GM23248 (cell line): ENCODE data around the gene PFDN1. TPM values are rescaled to one million over a fixed set of nuclear protein-coding genes. Genes with fewer than 3 reads are reported as not detected.

ENCODE experiments used
- DNase-seq: peaks from one replicate; pipeline ENCODE4 v3.0.0-alpha.2; 2015
- H2AFZ ChIP-seq: fragments of 200-600 bp; sonication (generic); 2 replicates; pipeline ENCODE4 v1.6.1; 2016; ENCODE audit warnings: antibody characterized with exemption
- H3F3A ChIP-seq: fragments of 200-600 bp; sonication (generic); 2 replicates; pipeline ENCODE4 v1.6.1; 2016; ENCODE audit warnings: mild to moderate bottlenecking, antibody characterized with exemption, mixed run types; ENCODE audit not compliant: insufficient read depth
- H3K27ac ChIP-seq: fragments of 200-600 bp; sonication (generic); 2 replicates; pipeline ENCODE4 v1.5.1; 2016; ENCODE audit warnings: mild to moderate bottlenecking
- H3K27me3 ChIP-seq: fragments of 200-600 bp; sonication (generic); replicated peaks from 2 replicates; pipeline ENCODE4 v1.6.1; 2016; ENCODE audit warnings: mild to moderate bottlenecking; ENCODE audit not compliant: insufficient read depth
- H3K36me3 ChIP-seq: fragments of 200-600 bp; sonication (generic); 2 replicates; pipeline ENCODE4 v1.6.1; 2016; ENCODE audit warnings: low read depth, mild to moderate bottlenecking
- H3K4me1 ChIP-seq: fragments of 200-600 bp; sonication (generic); 2 replicates; pipeline ENCODE4 v1.6.1; 2016; ENCODE audit warnings: mild to moderate bottlenecking; ENCODE audit not compliant: insufficient read depth
- H3K4me2 ChIP-seq: fragments of 200-600 bp; sonication (generic); one replicate; pipeline ENCODE4 v1.6.1; 2016; ENCODE audit warnings: mild to moderate bottlenecking; ENCODE audit not compliant: unreplicated experiment
- H3K4me3 ChIP-seq: fragments of 200-600 bp; sonication (generic); 2 replicates; pipeline ENCODE4 v1.5.1; 2016; ENCODE audit warnings: mild to moderate bottlenecking
- H3K79me2 ChIP-seq: fragments of 200-600 bp; sonication (generic); 2 replicates; pipeline ENCODE4 v1.6.1; 2016; ENCODE audit warnings: mild to moderate bottlenecking; ENCODE audit not compliant: insufficient read depth
- H3K9ac ChIP-seq: fragments of 200-600 bp; sonication (generic); 2 replicates; pipeline ENCODE4 v1.6.1; 2016; ENCODE audit warnings: mild to moderate bottlenecking
- H3K9me2 ChIP-seq: fragments of 200-600 bp; sonication (generic); 2 replicates; pipeline ENCODE4 v1.6.1; 2016; ENCODE audit warnings: mixed run types, mild to moderate bottlenecking, moderate library complexity; ENCODE audit not compliant: insufficient read depth
- H3K9me3 ChIP-seq: fragments of 200-600 bp; sonication (generic); one replicate; pipeline ENCODE4 v1.6.1; 2017; ENCODE audit warnings: low read depth
- H4K20me1 ChIP-seq: fragments of 200-600 bp; sonication (generic); 2 replicates; pipeline ENCODE4 v1.6.0; 2016; ENCODE audit not compliant: insufficient read depth
- EZH2 ChIP-seq: fragments of 200-600 bp; sonication (generic); IDR thresholded peaks from 2 replicates; pipeline ENCODE4 v1.6.1; 2018; ENCODE audit warnings: antibody characterized with exemption, mild to moderate bottlenecking; ENCODE audit not compliant: insufficient read depth, poor library complexity, severe bottlenecking
- EZH2phosphoT487 ChIP-seq: fragments of 200-600 bp; sonication (generic); IDR thresholded peaks from 2 replicates; pipeline ENCODE4 v1.6.1; 2018; ENCODE audit warnings: antibody characterized with exemption, moderate library complexity, mild to moderate bottlenecking, low read depth; ENCODE audit not compliant: insufficient read depth
- WGBS, 2 experiments: methylation state at CpG; one replicate each; pipeline ENCODE4 v1.1.6; 2015 to 2017; ENCODE audit warnings: low lambda C conversion rate in 2 of 2, low coverage in 1 of 2; ENCODE audit errors: missing lambda C conversion rate in 2 of 2; 5-methylcytosine and 5-hydroxymethylcytosine counted together
- in situ Hi-C: fragments of 300-500 bp; cut with MboI; formaldehyde crosslinking; loops from 2 replicates; pipeline ENCODE4 v1.15.0; 2020
- polyA plus RNA-seq: library from polyadenylated mRNA; unstranded; fragments of >200 nt; fragmentation: Nextera tagmentation; extraction: Ambion mirVana; gene quantifications from 2 replicates; pipeline ENCODE4 v1.2.1, GENCODE V29; 2016
- total RNA-seq: library from RNA; depleted of rRNA; stranded (reverse); fragments of >200 nt; shearing (Covaris generic); gene quantifications from 2 replicates; pipeline ENCODE4 v1.2.3, GENCODE V29; 2014

PFDN1 gene
- total and polyA plus RNA-seq, 2 experiments from 2014 or later = 95.8 to 99.9 TPM

GRCh38 chr5:140236891-140237598 lies 65.9 kb downstream of the PFDN1 start:
- H3K4me3 ChIP-seq = no peak overlapping the region
- TF ChIP-seq EZH2phosphoT487 = no peak
- TF ChIP-seq EZH2 = no peak
- H3K27me3 ChIP-seq = no peaks in the 10 kb centered on the region
- no peak overlapping the region for H3K27ac ChIP-seq
- 65 to 70% methylated on average over 6 of the region's 6 CpGs for WGBS, 2 experiments
- no peaks in the 10 kb centered on the region for H3K9me2 ChIP-seq
- no peaks in the 10 kb centered on the region for H3K9me3 ChIP-seq
- H2AFZ ChIP-seq = no peak overlapping the region
- H3K4me1 ChIP-seq = peaks cover 11% of the 10 kb centered on the region
- no peaks in the 10 kb centered on the region; the same call in 1 of the 2 replicates for H3F3A ChIP-seq
- no peak for DNase-seq
- H3K36me3 ChIP-seq = no peaks in the 10 kb centered on the region
- no peaks in the 10 kb centered on the region for H3K79me2 ChIP-seq
- H3K9ac ChIP-seq = no peak overlapping the region
- in situ Hi-C loops = no loop called here
- H3K4me2 ChIP-seq = no peak overlapping the region
- no peaks in the 10 kb centered on the region for H4K20me1 ChIP-seq

GRCh38 chr5:140235791-140236551 lies 66.9 kb downstream of the PFDN1 start:
- H4K20me1 ChIP-seq = no peaks in the 10 kb centered on the region
- H3F3A ChIP-seq = no peaks in the 10 kb centered on the region
- no peaks in the 10 kb centered on the region for H3K27me3 ChIP-seq
- H2AFZ ChIP-seq = no peak overlapping the region
- no peak overlapping the region for H3K4me2 ChIP-seq
- H3K4me1 ChIP-seq = peaks cover 2% of the 10 kb centered on the region
- no peak for DNase-seq
- no peak overlapping the region for H3K4me3 ChIP-seq
- no peaks in the 10 kb centered on the region for H3K9me2 ChIP-seq
- H3K9me3 ChIP-seq = no peaks in the 10 kb centered on the region
- TF ChIP-seq EZH2phosphoT487 = no peak
- no peak for TF ChIP-seq EZH2
- no peak overlapping the region for H3K27ac ChIP-seq
- in situ Hi-C loops = no loop called here
- no peak overlapping the region for H3K9ac ChIP-seq
- WGBS, 2 experiments = 82 to 83% methylated on average over 11 of the region's 11 CpGs
- H3K79me2 ChIP-seq = no peaks in the 10 kb centered on the region
- no peaks in the 10 kb centered on the region for H3K36me3 ChIP-seq

- no peaks in the 10 kb centered on the region for H3K27me3 ChIP-seq
- TF ChIP-seq EZH2 (no peak), EZH2phosphoT487 (no peak)
- no peaks in the 10 kb centered on the region for H3K79me2 ChIP-seq
- no peak overlapping the region for H2AFZ ChIP-seq
- H3K27ac ChIP-seq = no peak overlapping the region
- no peaks in the 10 kb centered on the region for H4K20me1 ChIP-seq
- no peaks in the 10 kb centered on the region for H3F3A ChIP-seq
- no peaks in the 10 kb centered on the region for H3K9me3 ChIP-seq
- H3K36me3 ChIP-seq = no peaks in the 10 kb centered on the region
- no peaks in the 10 kb centered on the region for H3K9me2 ChIP-seq
- H3K4me1 ChIP-seq = no peaks in the 10 kb centered on the region
- 94 to 95% methylated on average over 4 of the region's 4 CpGs for WGBS, 2 experiments
- H3K4me3 ChIP-seq = no peak overlapping the region
- no peak overlapping the region for H3K9ac ChIP-seq
- in situ Hi-C loops = no loop called here
- no peak for DNase-seq
- H3K4me2 ChIP-seq = no peak overlapping the region
These were observed 68.4 kb downstream of the PFDN1 start for GRCh38 chr5:140234377-140234989.

- Histone ChIP-seq H3K36me3 (no peaks in the 10 kb centered on the region), H2AFZ (no peak overlapping the region), H3K79me2 (no peaks in the 10 kb centered on the region), H3K9me3 (no peaks in the 10 kb centered on the region), H3F3A (no peaks in the 10 kb centered on the region), H4K20me1 (no peaks in the 10 kb centered on the region), H3K4me2 (no peak overlapping the region), H3K9me2 (no peaks in the 10 kb centered on the region), H3K4me1 (no peaks in the 10 kb centered on the region), H3K4me3 (no peak overlapping the region), H3K27ac (no peak overlapping the region), H3K27me3 (no peaks in the 10 kb centered on the region), H3K9ac (no peak overlapping the region)
- TF ChIP-seq EZH2 = no peak
- TF ChIP-seq EZH2phosphoT487 = no peak
- no peak for DNase-seq
- in situ Hi-C loops = no loop called here
- WGBS, 2 experiments = 85 to 92% methylated on average over 1 of the region's 1 CpG
These were observed 70.2 kb downstream of the PFDN1 start for GRCh38 chr5:140232731-140233130.
